Panc1 (cell line): ENCODE measurements around the gene EIF6.

Experiments used
- CTCF ChIP-seq: fragments of 450-650 bp; IDR thresholded peaks from 2 replicates; pipeline ENCODE4 v1.5.1; 2017; ENCODE audit warnings: mild to moderate bottlenecking
- POLR2AphosphoS5 ChIP-seq: IDR thresholded peaks from 2 replicates; pipeline ENCODE4 v1.6.1; 2012; ENCODE audit warnings: mild to moderate bottlenecking, low read depth, low read length, moderate library complexity
- REST ChIP-seq, 2 experiments: IDR thresholded peaks; 2 replicates each; pipeline ENCODE4 v1.6.1; 2011 to 2012; ENCODE audit warnings: low read depth in 2 of 2, control low read depth in 1 of 2, low read length in 1 of 2, mild to moderate bottlenecking in 1 of 2, moderate library complexity in 1 of 2; ENCODE audit not compliant: insufficient read depth in 1 of 2
- SIN3A ChIP-seq: IDR thresholded peaks from 2 replicates; pipeline ENCODE4 v1.6.1; 2012; ENCODE audit warnings: low read depth, mild to moderate bottlenecking, low read length, moderate library complexity, borderline replicate concordance; ENCODE audit not compliant: insufficient read depth
- TCF7L2 ChIP-seq: IDR thresholded peaks from 2 replicates; pipeline ENCODE4 v1.6.1; 2011; ENCODE audit warnings: mild to moderate bottlenecking, low read depth, low read length, inconsistent platforms

- no peak for TF ChIP-seq CTCF
- no peak for TF ChIP-seq POLR2AphosphoS5
- no peak for TF ChIP-seq REST (IDR thresholded peaks at IDR 0.05; ENCODE audit: insufficient read depth in 1 of 2, low read depth in 2 of 2, low read length in 1 of 2)
- no peak for TF ChIP-seq SIN3A
- no peak for TF ChIP-seq TCF7L2
Observed at GRCh38 chr20:35325401-35325800, 40.8 kb upstream of the EIF6 start.
